ENCODE measurements around the gene SUN5. TPM values are rescaled to one million over a fixed set of nuclear protein-coding genes. Genes with fewer than 3 reads are reported as not detected.

The SUN5 gene
- total RNA-seq, 1 experiment from 2014 or later: not detected

- no peak overlapping the region for H3K4me3 ChIP-seq (ENCODE audit: low read length)
- no peak for ATAC-seq
- H3K9me2 ChIP-seq (replicated peaks; ENCODE audit: low read length): no peaks in the 10 kb centered on the region
- H3K9me3 ChIP-seq (ENCODE audit: low read length): no peaks in the 10 kb centered on the region
- intact Hi-C loops (cut with micrococcal nuclease): no loop called here
- no peak overlapping the region for H3K27ac ChIP-seq (ENCODE audit: low read length)
- H2AFZ ChIP-seq (ENCODE audit: low read length): no peak overlapping the region
- H3K36me3 ChIP-seq (ENCODE audit: low read depth, low read length): no peaks in the 10 kb centered on the region
- H3K4me2 ChIP-seq (ENCODE audit: low read length): no peak overlapping the region
- ChIA-PET POLR2A (ENCODE audit: unreplicated experiment) (no interaction called here), CTCF (no interaction called here)
- H4K20me1 ChIP-seq (ENCODE audit: low read length): no peaks in the 10 kb centered on the region
- TF ChIP-seq EZH2phosphoT487 (IDR thresholded peaks at IDR 0.05; ENCODE audit: borderline replicate concordance, low read length) (no peak), EZH2 (IDR thresholded peaks at IDR 0.05; ENCODE audit: low read length, unreplicated experiment) (no peak), CTCF (conservative IDR thresholded peaks at IDR 0.05; ENCODE audit: low read depth, low read length) (no peak)
- no peaks in the 10 kb centered on the region for H3K79me2 ChIP-seq (ENCODE audit: low read length)
- DNase-seq: no peak
- H3K27me3 ChIP-seq (ENCODE audit: low read length): peaks cover 59% of the 10 kb centered on the region
- no TSS peak for BruUV-seq (replicated peaks)
- no peak overlapping the region for H3K9ac ChIP-seq (ENCODE audit: low read length)
- H3K4me1 ChIP-seq (ENCODE audit: insufficient read depth, low read length): no peaks in the 10 kb centered on the region
- no peaks in the 10 kb centered on the region for H3F3A ChIP-seq (ENCODE audit: low read length, unreplicated experiment)
Measured at GRCh38 chr20:32966382-32966781, 37.9 kb downstream of the SUN5 start.

- H4K20me1 ChIP-seq (ENCODE audit: low read length): no peaks in the 10 kb centered on the region
- DNase-seq: no peak
- H3K4me2 ChIP-seq (ENCODE audit: low read length): no peak overlapping the region
- no peaks in the 10 kb centered on the region for H3K4me1 ChIP-seq (ENCODE audit: insufficient read depth, low read length)
- no peaks in the 10 kb centered on the region for H3K79me2 ChIP-seq (ENCODE audit: low read length)
- ChIA-PET POLR2A (ENCODE audit: unreplicated experiment) (no interaction called here), CTCF (no interaction called here)
- H2AFZ ChIP-seq (ENCODE audit: low read length): no peak overlapping the region
- H3F3A ChIP-seq (ENCODE audit: low read length, unreplicated experiment): no peaks in the 10 kb centered on the region
- H3K36me3 ChIP-seq (ENCODE audit: low read depth, low read length): no peaks in the 10 kb centered on the region
- H3K9ac ChIP-seq (ENCODE audit: low read length): no peak overlapping the region
- H3K9me3 ChIP-seq (ENCODE audit: low read length): no peaks in the 10 kb centered on the region
- TF ChIP-seq EZH2phosphoT487 (IDR thresholded peaks at IDR 0.05; ENCODE audit: borderline replicate concordance, low read length): no peak
- TF ChIP-seq CTCF (conservative IDR thresholded peaks at IDR 0.05; ENCODE audit: low read depth, low read length): no peak
- TF ChIP-seq EZH2 (IDR thresholded peaks at IDR 0.05; ENCODE audit: low read length, unreplicated experiment): no peak
- peaks cover 65% of the 10 kb centered on the region for H3K27me3 ChIP-seq (ENCODE audit: low read length)
- ATAC-seq: no peak
- no peak overlapping the region for H3K4me3 ChIP-seq (ENCODE audit: low read length)
- H3K9me2 ChIP-seq (replicated peaks; ENCODE audit: low read length): no peaks in the 10 kb centered on the region
- intact Hi-C loops (cut with micrococcal nuclease): no loop called here
- BruUV-seq (replicated peaks): no TSS peak
- no peak overlapping the region for H3K27ac ChIP-seq (ENCODE audit: low read length)
Measured at GRCh38 chr20:32965581-32966373, 38.5 kb downstream of the SUN5 start.

- Histone ChIP-seq H3K4me2 (ENCODE audit: low read length) (no peak overlapping the region), H3F3A (ENCODE audit: low read length, unreplicated experiment) (no peaks in the 10 kb centered on the region), H3K27ac (ENCODE audit: low read length) (no peak overlapping the region), H3K27me3 (ENCODE audit: low read length) (peaks cover 65% of the 10 kb centered on the region), H3K4me3 (ENCODE audit: low read length) (no peak overlapping the region), H3K4me1 (ENCODE audit: insufficient read depth, low read length) (no peaks in the 10 kb centered on the region), H3K9me2 (replicated peaks; ENCODE audit: low read length) (no peaks in the 10 kb centered on the region), H4K20me1 (ENCODE audit: low read length) (no peaks in the 10 kb centered on the region), H3K9ac (ENCODE audit: low read length) (no peak overlapping the region), H3K36me3 (ENCODE audit: low read depth, low read length) (no peaks in the 10 kb centered on the region), H2AFZ (ENCODE audit: low read length) (no peak overlapping the region), H3K9me3 (ENCODE audit: low read length) (no peaks in the 10 kb centered on the region), H3K79me2 (ENCODE audit: low read length) (no peaks in the 10 kb centered on the region)
- ChIA-PET CTCF (no interaction called here), POLR2A (ENCODE audit: unreplicated experiment) (no interaction called here)
- BruUV-seq (replicated peaks): no TSS peak
- TF ChIP-seq EZH2 (IDR thresholded peaks at IDR 0.05; ENCODE audit: low read length, unreplicated experiment) (no peak), EZH2phosphoT487 (IDR thresholded peaks at IDR 0.05; ENCODE audit: borderline replicate concordance, low read length) (no peak), CTCF (conservative IDR thresholded peaks at IDR 0.05; ENCODE audit: low read depth, low read length) (no peak)
- no peak for ATAC-seq
- no peak for DNase-seq
- intact Hi-C loops (cut with micrococcal nuclease): no loop called here
Measured at GRCh38 chr20:32965115-32965514, 39.1 kb downstream of the SUN5 start.
